Keratinocyte (primary cell): ENCODE data around the gene CCDC33. TPM values are rescaled to one million over a fixed set of nuclear protein-coding genes. Genes with fewer than 3 reads are reported as not detected.

ENCODE experiments used
- DNase-seq: peaks from one replicate; pipeline ENCODE4 v3.0.0-alpha.2; 2011; ENCODE audit warnings: low read depth, missing footprints, low spot score
- FAIRE-seq: peaks from 2 replicates; lab custom pipeline; 2011; peaks lifted over from hg19 to GRCh38; lab: Jason Lieb, UNC
- H2AFZ ChIP-seq: 2 replicates; pipeline ENCODE4 v1.6.0; 2012; ENCODE audit warnings: low read length, control low read depth, inconsistent platforms; ENCODE audit not compliant: control insufficient read depth
- H3K27ac ChIP-seq: 2 replicates; pipeline ENCODE4 v1.5.1; 2011; ENCODE audit warnings: low read length; ENCODE audit not compliant: control insufficient read depth, insufficient read depth
- H3K27me3 ChIP-seq: 3 replicates; pipeline ENCODE4 v1.6.0; 2011; ENCODE audit warnings: low read length; ENCODE audit not compliant: control insufficient read depth, insufficient read depth; ENCODE audit errors: extremely low read depth
- H3K36me3 ChIP-seq, 2 experiments: 2 replicates in 1 of 2; 3 replicates in 1 of 2; pipeline ENCODE4 v1.5.1; 2011; ENCODE audit warnings: low read length in 2 of 2, mild to moderate bottlenecking in 1 of 2; ENCODE audit not compliant: control insufficient read depth in 2 of 2, insufficient read depth in 2 of 2; ENCODE audit errors: extremely low read depth in 1 of 2
- H3K4me1 ChIP-seq: 3 replicates; pipeline ENCODE4 v1.5.1; 2011; ENCODE audit warnings: low read length; ENCODE audit not compliant: control insufficient read depth, insufficient read depth; ENCODE audit errors: extremely low read depth
- H3K4me2 ChIP-seq: 3 replicates; pipeline ENCODE4 v1.6.0; 2011; ENCODE audit warnings: low read depth, low read length; ENCODE audit not compliant: control insufficient read depth, insufficient read depth; ENCODE audit errors: extremely low read depth
- H3K4me3 ChIP-seq, 3 experiments: fragments of 200-600 bp in 1 of 3; sonication (generic) in 1 of 3; 2 replicates in 2 of 3; 3 replicates in 1 of 3; pipeline ENCODE4 v1.5.1; 2011 to 2016; ENCODE audit warnings: low read length in 3 of 3, mild to moderate bottlenecking in 3 of 3, control low read depth in 2 of 3, inconsistent platforms in 1 of 3, low read depth in 1 of 3, mixed read lengths in 1 of 3, mixed run types in 1 of 3, moderate library complexity in 1 of 3; ENCODE audit not compliant: control insufficient read depth in 2 of 3, insufficient read depth in 2 of 3; ENCODE audit errors: extremely low read depth in 1 of 3
- H3K79me2 ChIP-seq: 2 replicates; pipeline ENCODE4 v1.6.0; 2012; ENCODE audit warnings: low read length; ENCODE audit not compliant: control insufficient read depth, insufficient read depth
- H3K9ac ChIP-seq: 3 replicates; pipeline ENCODE4 v1.6.0; 2011; ENCODE audit warnings: low read length; ENCODE audit not compliant: control insufficient read depth, insufficient read depth; ENCODE audit errors: extremely low read depth
- H3K9me1 ChIP-seq: 3 replicates; pipeline ENCODE4 v1.6.0; 2011; ENCODE audit warnings: low read length; ENCODE audit not compliant: control insufficient read depth, insufficient read depth; ENCODE audit errors: extremely low read depth
- H3K9me3 ChIP-seq: 2 replicates; pipeline ENCODE4 v1.5.1; 2012; ENCODE audit warnings: low read depth, low read length; ENCODE audit not compliant: control insufficient read depth
- H4K20me1 ChIP-seq: 3 replicates; pipeline ENCODE4 v1.6.0; 2011; ENCODE audit warnings: low read length; ENCODE audit not compliant: control insufficient read depth, insufficient read depth; ENCODE audit errors: extremely low read depth
- EZH2 ChIP-seq: IDR thresholded peaks from one replicate; pipeline ENCODE4 v1.6.1; 2012; ENCODE audit warnings: inconsistent platforms, mild to moderate bottlenecking, low read length, moderate library complexity
- dilution Hi-C: fragments of 300-500 bp; cut with MboI; formaldehyde crosslinking; loops from one replicate; pipeline ENCODE4 v1.7.0; 2020; ENCODE audit warnings: low sequenced_read_pairs; ENCODE audit not compliant: extremely low pct_ligation_motif_present
- polyA plus RNA-seq, 5 experiments: library from polyadenylated mRNA; depleted of rRNA in 3 of 5; stranded (reverse) in 3 of 5; stranded (forward) in 1 of 5; unstranded in 1 of 5; fragments of >200 nt; gene quantifications; 1 replicate in 1 of 5; 2 replicates in 3 of 5; 3 replicates in 1 of 5; pipeline versions ENCODE4 v1.2.1 to v1.2.3, GENCODE V29; 2011 to 2012; ENCODE audit warnings: missing spikeins in 2 of 5, low read depth in 1 of 5, low replicate concordance in 1 of 5
- TF ChIP-seq, protein P1 (sequence below), 3 experiments: IDR thresholded peaks in 1 of 3; conservative IDR thresholded peaks in 1 of 3; optimal IDR thresholded peaks in 1 of 3; 2 replicates in 2 of 3; 3 replicates in 1 of 3; pipeline versions ENCODE3 to v1.5.1; 2011; ENCODE audit warnings: low read length in 3 of 3, mild to moderate bottlenecking in 3 of 3, moderate library complexity in 2 of 3, control low read depth in 1 of 3, inconsistent platforms in 1 of 3; ENCODE audit not compliant: insufficient read depth in 2 of 3; ENCODE audit errors: extremely low read depth in 1 of 3

The CCDC33 gene
- polyA plus RNA-seq, 1 donor (not counting 4 experiments of a cell fraction or from before 2014, with no cell fraction given) = not detected

DNA sequence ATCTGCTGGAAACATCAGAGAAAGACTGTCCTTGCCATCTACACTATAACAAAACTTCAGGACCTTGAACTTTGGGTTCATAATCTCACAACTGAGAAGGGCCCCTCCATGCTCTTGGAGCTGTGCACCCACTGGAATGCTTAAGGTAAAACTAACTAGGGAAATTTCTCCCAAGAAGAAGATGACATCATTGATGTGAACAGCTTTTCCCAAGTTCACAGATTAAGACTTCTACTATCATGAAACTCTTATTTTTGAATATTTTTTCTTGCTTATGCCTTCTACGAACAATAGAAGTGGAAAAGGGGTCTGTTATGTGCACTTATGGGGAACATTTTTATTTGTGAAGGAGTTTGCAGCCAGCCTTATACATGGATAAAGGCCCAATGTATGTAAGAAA is 126.4 kb downstream of the CCDC33 start:
- dilution Hi-C loops = no loop called here

DNA sequence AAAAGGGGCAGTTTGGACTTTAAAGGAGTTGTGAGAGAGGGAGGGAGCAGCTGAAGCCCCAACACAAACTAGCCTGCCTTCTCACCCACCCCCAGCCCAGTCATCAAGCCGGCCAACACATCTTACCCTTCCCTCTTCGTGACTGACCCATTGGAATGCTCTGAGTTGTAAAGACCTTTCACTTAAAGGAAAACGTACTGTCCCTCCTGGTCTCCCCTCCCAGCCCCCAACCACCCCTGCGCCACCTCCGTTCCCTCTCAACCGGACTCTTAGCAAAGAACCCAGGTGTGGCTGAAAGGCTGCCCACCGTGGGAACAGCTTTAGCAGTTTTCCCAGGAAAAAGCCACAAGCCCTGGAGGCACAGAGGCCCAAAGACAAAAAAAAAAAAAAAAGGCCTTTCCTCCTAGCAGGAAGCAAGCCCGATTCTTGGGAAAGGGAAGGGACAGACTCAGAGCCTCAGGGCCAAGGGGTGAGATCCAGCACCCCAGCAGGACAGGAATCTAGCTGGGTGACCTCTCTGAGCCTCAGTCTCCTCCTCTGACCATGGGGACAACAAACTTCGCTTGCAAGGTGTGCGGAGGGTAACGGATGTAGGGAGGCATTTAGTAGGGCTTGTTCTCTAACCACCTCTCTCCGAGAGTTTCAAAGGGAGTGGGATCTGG is 128.9 kb downstream of the CCDC33 start:
- H2AFZ ChIP-seq = peak overlapping the region; percentile 80
- no peaks in the 10 kb centered on the region for H3K9me3 ChIP-seq
- H3K79me2 ChIP-seq = no peaks in the 10 kb centered on the region
- DNase-seq = no peak
- no peaks in the 10 kb centered on the region for H3K36me3 ChIP-seq
- no peak overlapping the region for H3K27ac ChIP-seq
- peak overlapping the region; percentile 78 for H3K4me2 ChIP-seq
- peaks cover 6% of the 10 kb centered on the region for H3K4me1 ChIP-seq
- peaks cover 30% of the 10 kb centered on the region for H3K27me3 ChIP-seq
- dilution Hi-C loops = no loop called here
- no peaks in the 10 kb centered on the region for H3K9me1 ChIP-seq
- no peaks in the 10 kb centered on the region for H4K20me1 ChIP-seq
- H3K4me3 ChIP-seq = peak overlapping the region in 1 of 3 experiments; percentile 57
- no peak overlapping the region for H3K9ac ChIP-seq
- TF ChIP-seq, protein P1, sequence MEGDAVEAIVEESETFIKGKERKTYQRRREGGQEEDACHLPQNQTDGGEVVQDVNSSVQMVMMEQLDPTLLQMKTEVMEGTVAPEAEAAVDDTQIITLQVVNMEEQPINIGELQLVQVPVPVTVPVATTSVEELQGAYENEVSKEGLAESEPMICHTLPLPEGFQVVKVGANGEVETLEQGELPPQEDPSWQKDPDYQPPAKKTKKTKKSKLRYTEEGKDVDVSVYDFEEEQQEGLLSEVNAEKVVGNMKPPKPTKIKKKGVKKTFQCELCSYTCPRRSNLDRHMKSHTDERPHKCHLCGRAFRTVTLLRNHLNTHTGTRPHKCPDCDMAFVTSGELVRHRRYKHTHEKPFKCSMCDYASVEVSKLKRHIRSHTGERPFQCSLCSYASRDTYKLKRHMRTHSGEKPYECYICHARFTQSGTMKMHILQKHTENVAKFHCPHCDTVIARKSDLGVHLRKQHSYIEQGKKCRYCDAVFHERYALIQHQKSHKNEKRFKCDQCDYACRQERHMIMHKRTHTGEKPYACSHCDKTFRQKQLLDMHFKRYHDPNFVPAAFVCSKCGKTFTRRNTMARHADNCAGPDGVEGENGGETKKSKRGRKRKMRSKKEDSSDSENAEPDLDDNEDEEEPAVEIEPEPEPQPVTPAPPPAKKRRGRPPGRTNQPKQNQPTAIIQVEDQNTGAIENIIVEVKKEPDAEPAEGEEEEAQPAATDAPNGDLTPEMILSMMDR (optimal IDR thresholded peaks at IDR 0.05 in 1 of 3, IDR thresholded peaks at IDR 0.05 in 1 of 3, conservative IDR thresholded peaks at IDR 0.05 in 1 of 3; ENCODE audit: extremely low read depth in 1 of 3, insufficient read depth in 2 of 3, low read length in 3 of 3) = no peak
- TF ChIP-seq EZH2 = no peak
- FAIRE-seq = no peak

More for the DNA sequence above, 126.4 kb downstream of the CCDC33 start:
- no peak overlapping the region for H3K4me2 ChIP-seq
- H3K36me3 ChIP-seq = no peaks in the 10 kb centered on the region
- FAIRE-seq (no peak), DNase-seq (no peak)
- H3K9me3 ChIP-seq = no peaks in the 10 kb centered on the region
- peaks cover 4% of the 10 kb centered on the region for H3K4me1 ChIP-seq
- H3K27ac ChIP-seq = no peak overlapping the region
- H4K20me1 ChIP-seq = no peaks in the 10 kb centered on the region
- H3K9me1 ChIP-seq = no peaks in the 10 kb centered on the region
- no peak overlapping the region for H3K4me3 ChIP-seq
- H2AFZ ChIP-seq = no peak overlapping the region
- TF ChIP-seq EZH2 = no peak
- TF ChIP-seq, protein P1 (optimal IDR thresholded peaks at IDR 0.05 in 1 of 3, IDR thresholded peaks at IDR 0.05 in 1 of 3, conservative IDR thresholded peaks at IDR 0.05 in 1 of 3; ENCODE audit: extremely low read depth in 1 of 3, insufficient read depth in 2 of 3, low read length in 3 of 3) = no peak
- H3K9ac ChIP-seq = no peak overlapping the region
- no peaks in the 10 kb centered on the region for H3K79me2 ChIP-seq
- H3K27me3 ChIP-seq = peaks cover 24% of the 10 kb centered on the region
